Dendritic cell treated with granulocyte-macrophage colony-stimulating factor and Interleukin-4, amounts not matched to agents 40 ng/mL and 50 ng/mL, for 4 days (primary cell): ENCODE measurements around the gene CENPVL2.
"Not testable (repeated sequence)": the region's sequence is repeated elsewhere in the genome, so short reads cannot be mapped to it uniquely, and the experiment has no call there.

Source experiments
- H3K27ac Mint-ChIP-seq: one replicate; pipeline ENCODE4 v1.8.0; 2022; ENCODE audit warnings: mild to moderate bottlenecking, mixed read lengths
- H3K27me3 Mint-ChIP-seq: one replicate; pipeline ENCODE4 v1.8.0; 2022; ENCODE audit warnings: mild to moderate bottlenecking, mixed read lengths
- H3K36me3 Mint-ChIP-seq: one replicate; pipeline ENCODE4 v1.8.0; 2022; ENCODE audit warnings: low read depth, mixed read lengths
- H3K4me1 Mint-ChIP-seq: one replicate; pipeline ENCODE4 v1.8.0; 2022; ENCODE audit warnings: low read depth, mixed read lengths
- H3K4me3 Mint-ChIP-seq: one replicate; pipeline ENCODE4 v1.8.0; 2022; ENCODE audit warnings: mild to moderate bottlenecking, moderate library complexity, mixed read lengths
- H3K9me3 Mint-ChIP-seq: one replicate; pipeline ENCODE4 v1.8.0; 2022; ENCODE audit warnings: mixed read lengths
- intact Hi-C: fragments of 100-400 bp; cut with micrococcal nuclease; formaldehyde crosslinking; loops from one replicate; pipeline ENCODE4 v1.15.0; 2022

The CENPVL2 gene

DNA sequence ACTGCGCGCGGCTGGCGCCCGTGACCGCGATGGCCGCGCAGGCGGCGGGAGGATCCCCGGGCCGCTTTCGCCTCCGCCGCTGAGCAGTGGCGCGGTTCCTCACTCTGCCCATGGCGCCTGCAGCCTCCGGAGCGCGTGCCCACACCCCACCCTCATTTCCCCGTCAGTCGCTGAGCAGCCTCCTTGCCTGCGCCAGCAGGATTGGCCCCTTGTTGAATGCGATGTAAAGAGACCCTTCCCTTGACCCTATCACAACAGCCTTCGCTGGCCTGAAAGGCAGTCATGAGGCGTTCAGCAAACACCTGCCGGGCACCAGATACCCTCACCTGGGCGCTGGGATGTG, at the start of gene CENPVL2:
CENPVL2 (minus strand) TSS at position 112 of the 343 bp plus-strand sequence; CDS start at position 112, 0 bp downstream.
- H3K27ac Mint-ChIP-seq, H3K4me3 Mint-ChIP-seq, intact Hi-C loops, H3K4me1 Mint-ChIP-seq, H3K27me3 Mint-ChIP-seq, H3K9me3 Mint-ChIP-seq, H3K36me3 Mint-ChIP-seq: not testable (repeated sequence)

DNA sequence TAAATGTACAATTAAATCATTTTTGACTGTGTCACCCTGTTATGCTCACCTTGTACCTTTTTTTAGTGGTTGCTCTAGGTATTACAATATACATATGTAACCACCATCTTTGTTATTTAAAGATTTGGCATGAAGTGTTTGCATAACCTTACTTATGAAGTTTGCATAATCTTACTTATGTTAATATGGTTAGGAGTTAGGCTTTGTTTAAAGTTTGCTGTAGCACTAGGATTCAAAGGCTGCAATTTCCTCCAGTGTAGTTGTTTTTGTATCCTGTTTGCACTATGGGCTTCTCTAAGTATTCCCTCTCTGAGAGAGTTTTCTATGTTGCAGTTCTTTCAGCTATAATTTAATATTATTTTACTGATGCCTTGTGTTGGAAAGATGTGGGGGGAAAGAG, 45.6 kb upstream of the CENPVL2 start:
- Mint-ChIP-seq H3K27ac (no peak overlapping the region), H3K9me3 (no peaks in the 10 kb centered on the region), H3K36me3 (no peaks in the 10 kb centered on the region), H3K27me3 (peaks cover 3% of the 10 kb centered on the region), H3K4me3 (no peak overlapping the region), H3K4me1 (no peaks in the 10 kb centered on the region)
- intact Hi-C loops: no loop called here

GRCh38 chrX:51712943-51713647, 30.5 kb upstream of the CENPVL2 start:
- H3K4me1 Mint-ChIP-seq, intact Hi-C loops, H3K4me3 Mint-ChIP-seq, H3K36me3 Mint-ChIP-seq, H3K27me3 Mint-ChIP-seq, H3K27ac Mint-ChIP-seq, H3K9me3 Mint-ChIP-seq: not testable (repeated sequence)

DNA sequence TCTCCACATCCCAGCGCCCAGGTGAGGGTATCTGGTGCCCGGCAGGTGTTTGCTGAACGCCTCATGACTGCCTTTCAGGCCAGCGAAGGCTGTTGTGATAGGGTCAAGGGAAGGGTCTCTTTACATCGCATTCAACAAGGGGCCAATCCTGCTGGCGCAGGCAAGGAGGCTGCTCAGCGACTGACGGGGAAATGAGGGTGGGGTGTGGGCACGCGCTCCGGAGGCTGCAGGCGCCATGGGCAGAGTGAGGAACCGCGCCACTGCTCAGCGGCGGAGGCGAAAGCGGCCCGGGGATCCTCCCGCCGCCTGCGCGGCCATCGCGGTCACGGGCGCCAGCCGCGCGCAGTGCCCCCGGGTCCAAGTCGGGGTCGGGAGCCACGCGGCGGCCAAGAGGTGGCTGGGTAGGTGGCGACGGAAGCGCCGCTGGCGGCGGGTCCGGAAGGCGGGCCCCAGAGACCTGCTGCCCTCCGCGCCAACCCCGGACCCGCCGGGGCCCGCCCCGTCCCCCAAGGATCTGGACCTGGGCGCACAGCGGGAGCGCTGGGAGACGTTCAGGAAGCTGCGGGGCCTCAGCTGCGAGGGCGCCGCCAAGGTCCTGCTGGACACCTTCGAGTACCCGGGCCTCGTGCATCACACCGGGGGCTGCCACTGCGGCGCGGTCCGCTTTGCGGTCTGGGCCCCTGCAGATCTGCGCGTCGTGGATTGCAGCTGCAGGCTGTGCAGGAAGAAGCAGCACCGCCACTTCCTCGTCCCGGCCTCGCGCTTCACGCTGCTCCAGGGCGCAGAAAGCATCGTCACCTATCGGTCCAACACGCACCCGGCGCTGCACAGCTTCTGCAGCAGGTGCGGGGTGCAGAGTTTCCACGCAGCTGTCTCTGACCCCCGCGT, 27.9 kb upstream of the CENPVL2 start, which contains the start of gene CENPVL1:
CENPVL1 (plus strand) TSS at position 236 of the 888 bp plus-strand sequence; CDS start at position 236, 0 bp downstream.
- H3K9me3 Mint-ChIP-seq, intact Hi-C loops: not testable (repeated sequence)

DNA sequence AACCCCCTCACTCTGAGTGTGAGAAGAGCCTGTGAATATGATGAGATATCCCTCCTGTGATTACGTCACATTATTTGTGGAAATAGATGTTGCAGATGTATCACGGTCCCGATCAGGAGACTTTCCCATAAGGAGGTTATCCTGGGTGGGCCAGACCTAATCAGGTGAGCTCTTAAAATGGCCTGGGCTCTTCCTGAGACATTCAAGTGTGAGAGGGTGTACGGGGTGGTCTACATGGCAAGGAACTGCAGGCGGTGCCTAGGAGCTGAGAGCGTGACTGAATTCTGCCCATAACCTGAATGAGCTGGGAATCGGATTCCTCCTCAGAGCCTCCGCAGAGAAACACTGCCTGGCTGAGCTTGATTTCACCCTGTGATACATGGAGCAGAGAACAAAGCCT, 14.8 kb upstream of the CENPVL2 start:
- Mint-ChIP-seq H3K4me3 (no peak overlapping the region), H3K27me3 (no peaks in the 10 kb centered on the region), H3K4me1 (no peaks in the 10 kb centered on the region), H3K27ac (no peak overlapping the region), H3K9me3 (no peaks in the 10 kb centered on the region), H3K36me3 (no peaks in the 10 kb centered on the region)
- intact Hi-C loops: no loop called here

More for the DNA sequence above, 27.9 kb upstream of the CENPVL2 start, which contains the start of gene CENPVL1:
- not testable (repeated sequence) for H3K27ac Mint-ChIP-seq, H3K4me3 Mint-ChIP-seq, H3K36me3 Mint-ChIP-seq, H3K27me3 Mint-ChIP-seq, H3K4me1 Mint-ChIP-seq

DNA sequence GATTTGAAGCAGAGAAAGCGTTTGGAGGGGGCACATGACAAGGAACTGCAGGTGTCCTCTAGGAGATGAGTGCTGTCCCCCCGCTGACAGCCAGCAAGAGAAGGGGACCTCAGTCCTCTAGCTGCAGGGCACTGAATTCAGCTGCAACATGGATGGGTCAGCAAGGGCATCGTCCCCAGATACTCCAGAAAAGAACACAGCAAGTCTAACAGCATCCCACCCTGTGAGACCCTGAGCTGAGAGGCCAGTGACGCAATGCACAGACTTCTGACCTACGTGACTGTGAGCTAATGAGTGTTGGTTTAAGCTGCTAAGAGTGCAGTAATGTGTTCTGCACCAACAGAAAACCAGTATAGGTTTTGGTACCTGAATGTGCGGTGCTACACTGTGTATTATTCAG, 11.6 kb upstream of the CENPVL2 start:
- Mint-ChIP-seq H3K36me3 (no peaks in the 10 kb centered on the region), H3K9me3 (no peaks in the 10 kb centered on the region), H3K27me3 (no peaks in the 10 kb centered on the region), H3K4me1 (no peaks in the 10 kb centered on the region), H3K27ac (no peak overlapping the region), H3K4me3 (no peak overlapping the region)
- intact Hi-C loops: no loop called here

GRCh38 chrX:51681808-51682719, 567 bp downstream of the CENPVL2 start:
- H3K4me3 Mint-ChIP-seq, H3K27ac Mint-ChIP-seq, intact Hi-C loops, H3K27me3 Mint-ChIP-seq, H3K36me3 Mint-ChIP-seq, H3K9me3 Mint-ChIP-seq, H3K4me1 Mint-ChIP-seq: not testable (repeated sequence)

DNA sequence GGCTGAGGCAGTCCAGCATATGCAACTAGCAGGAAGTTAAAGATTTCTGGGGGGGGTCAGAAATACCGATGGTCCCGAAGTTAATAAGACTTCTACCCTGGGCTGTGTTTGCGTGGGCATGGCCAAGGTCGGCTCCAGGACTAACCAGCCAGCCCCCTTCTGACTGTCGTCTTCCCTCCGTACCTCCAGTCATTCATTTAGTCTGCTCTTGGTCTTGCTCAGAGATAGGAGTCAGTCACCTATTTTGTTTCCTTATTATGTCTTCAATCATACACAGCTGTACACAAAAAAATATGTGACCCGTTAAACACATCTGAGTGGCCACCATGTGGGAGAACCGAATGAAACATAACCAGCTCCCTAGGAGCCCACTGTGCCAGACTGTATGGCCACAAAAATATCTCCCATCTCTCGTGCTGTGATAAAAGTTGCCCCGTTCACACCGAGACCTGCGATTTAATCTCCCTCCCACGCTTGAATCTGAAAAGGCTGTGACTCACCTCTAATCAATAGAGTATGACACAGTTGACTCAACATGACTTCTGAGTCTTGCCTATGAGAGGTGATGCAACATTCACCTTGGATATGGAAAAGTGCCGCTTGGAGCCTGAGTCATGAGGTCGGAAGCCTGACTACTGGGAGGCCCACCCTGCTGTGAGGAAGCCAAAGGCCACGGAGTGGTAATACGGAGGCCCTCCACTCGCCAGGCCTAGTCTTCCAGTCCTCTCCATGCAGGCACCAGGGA, 2.8 kb downstream of the CENPVL2 start:
- H3K4me3 Mint-ChIP-seq, H3K27ac Mint-ChIP-seq, H3K4me1 Mint-ChIP-seq, H3K27me3 Mint-ChIP-seq, H3K36me3 Mint-ChIP-seq, intact Hi-C loops, H3K9me3 Mint-ChIP-seq: not testable (repeated sequence)

DNA sequence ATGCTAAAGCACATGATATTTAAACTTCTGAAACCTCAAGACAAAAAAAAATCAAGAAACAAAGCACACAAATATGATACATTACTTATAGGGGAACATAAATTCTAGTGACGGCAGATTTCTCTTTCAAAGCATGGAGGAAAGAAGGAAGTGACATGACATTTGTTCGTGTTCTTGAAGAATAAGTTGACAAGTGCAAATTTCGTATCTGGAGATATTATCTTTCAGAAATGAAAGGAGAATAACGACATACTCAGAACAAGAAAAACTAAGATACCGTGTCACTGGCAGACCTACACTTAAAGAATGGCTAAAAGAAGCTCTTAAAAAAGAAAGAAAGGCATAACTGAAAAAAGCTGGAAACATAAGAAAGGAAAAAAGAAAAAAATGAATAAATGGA, 16.6 kb downstream of the CENPVL2 start:
- intact Hi-C loops: no loop called here
- Mint-ChIP-seq H3K36me3 (no peaks in the 10 kb centered on the region), H3K4me1 (no peaks in the 10 kb centered on the region), H3K9me3 (no peaks in the 10 kb centered on the region), H3K27me3 (peaks cover 2% of the 10 kb centered on the region), H3K27ac (no peak overlapping the region), H3K4me3 (no peak overlapping the region)

- Mint-ChIP-seq H3K4me3 (no peak overlapping the region), H3K4me1 (no peaks in the 10 kb centered on the region), H3K27ac (no peak overlapping the region), H3K27me3 (peaks cover 7% of the 10 kb centered on the region), H3K9me3 (no peaks in the 10 kb centered on the region), H3K36me3 (no peaks in the 10 kb centered on the region)
- intact Hi-C loops: no loop called here
These were observed 39.3 kb downstream of the CENPVL2 start for GRCh38 chrX:51643377-51643776.

- Mint-ChIP-seq H3K27me3 (peaks cover 7% of the 10 kb centered on the region), H3K4me3 (no peak overlapping the region), H3K36me3 (no peaks in the 10 kb centered on the region), H3K9me3 (no peaks in the 10 kb centered on the region), H3K27ac (no peak overlapping the region), H3K4me1 (no peaks in the 10 kb centered on the region)
- intact Hi-C loops: loop anchor here (2.0 kb wide), 1 partner anchor 219 kb away; no protein-coding TSS in a partner anchor
These were observed 41.1 kb downstream of the CENPVL2 start for GRCh38 chrX:51641421-51642021.

GRCh38 chrX:51636511-51636910, 46.1 kb downstream of the CENPVL2 start:
- H3K27me3 Mint-ChIP-seq, H3K4me3 Mint-ChIP-seq, intact Hi-C loops, H3K36me3 Mint-ChIP-seq, H3K4me1 Mint-ChIP-seq, H3K9me3 Mint-ChIP-seq, H3K27ac Mint-ChIP-seq: not testable (repeated sequence)
